Progenitor cell of endocrine pancreas (in vitro differentiated cells): ENCODE results near the gene CRYZ. TPM values are rescaled to one million over a fixed set of nuclear protein-coding genes. Genes with fewer than 3 reads are reported as not detected.

Experiments
- DNase-seq: peaks from one replicate; pipeline ENCODE4 v3.0.0; 2021; ENCODE audit warnings: low spot score; ENCODE audit not compliant: unreplicated experiment
- H3K27ac Mint-ChIP-seq: 2 replicates; pipeline ENCODE4 v1.8.0; 2021; ENCODE audit warnings: mild to moderate bottlenecking, moderate library complexity, mixed read lengths
- H3K27me3 Mint-ChIP-seq: 2 replicates; pipeline ENCODE4 v1.8.0; 2021; ENCODE audit warnings: mixed read lengths
- H3K36me3 Mint-ChIP-seq: 2 replicates; pipeline ENCODE4 v1.8.0; 2022; ENCODE audit warnings: mixed read lengths; ENCODE audit not compliant: insufficient read depth
- H3K4me1 Mint-ChIP-seq: 2 replicates; pipeline ENCODE4 v1.8.0; 2021; ENCODE audit warnings: low read depth, mixed read lengths
- H3K4me3 Mint-ChIP-seq: 2 replicates; pipeline ENCODE4 v1.8.0; 2021; ENCODE audit warnings: low read depth, mild to moderate bottlenecking, moderate library complexity, mixed read lengths
- H3K9me3 Mint-ChIP-seq: 2 replicates; pipeline ENCODE4 v1.8.0; 2021; ENCODE audit warnings: low read depth, mixed read lengths
- total RNA-seq: library from RNA; stranded (reverse); gene quantifications from 2 replicates; pipeline ENCODE4 v1.2.1, GENCODE V29; 2021
- TF ChIP-seq, protein P1 (sequence below): fragments of 200-600 bp; sonication (generic); IDR thresholded peaks from one replicate; pipeline ENCODE4 v1.5.0; 2021; ENCODE audit warnings: antibody characterized with exemption, mild to moderate bottlenecking; ENCODE audit not compliant: unreplicated experiment

CRYZ gene
- total RNA-seq, 1 donor from 2014 or later, result 32.5 TPM

DNA sequence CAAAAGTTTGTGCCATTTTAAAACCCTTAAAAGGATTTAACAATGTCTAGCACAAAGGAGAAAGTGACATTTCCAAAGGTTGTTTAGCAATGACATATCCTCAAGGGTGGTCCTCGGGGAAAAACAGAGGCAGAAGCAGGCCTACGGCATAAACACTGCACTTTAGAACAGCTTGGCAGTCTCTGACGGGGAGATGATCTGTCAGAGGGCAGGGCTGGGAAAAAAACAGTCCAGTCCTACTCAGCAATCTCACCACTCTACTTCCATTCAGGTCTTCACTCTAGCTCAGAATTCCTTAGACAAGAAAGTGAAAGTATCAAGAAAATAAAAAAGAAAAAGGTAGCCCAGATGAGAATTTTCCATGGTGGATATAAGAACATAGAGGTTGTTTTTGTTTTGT is 4.1 kb downstream of the CRYZ start:
- Mint-ChIP-seq H3K36me3 (peaks cover 34% of the 10 kb centered on the region), H3K4me3 (no peak overlapping the region), H3K9me3 (peaks cover 15% of the 10 kb centered on the region), H3K27me3 (no peaks in the 10 kb centered on the region), H3K4me1 (peaks cover 11% of the 10 kb centered on the region), H3K27ac (no peak overlapping the region)
- DNase-seq, result no peak
- TF ChIP-seq, protein P1, sequence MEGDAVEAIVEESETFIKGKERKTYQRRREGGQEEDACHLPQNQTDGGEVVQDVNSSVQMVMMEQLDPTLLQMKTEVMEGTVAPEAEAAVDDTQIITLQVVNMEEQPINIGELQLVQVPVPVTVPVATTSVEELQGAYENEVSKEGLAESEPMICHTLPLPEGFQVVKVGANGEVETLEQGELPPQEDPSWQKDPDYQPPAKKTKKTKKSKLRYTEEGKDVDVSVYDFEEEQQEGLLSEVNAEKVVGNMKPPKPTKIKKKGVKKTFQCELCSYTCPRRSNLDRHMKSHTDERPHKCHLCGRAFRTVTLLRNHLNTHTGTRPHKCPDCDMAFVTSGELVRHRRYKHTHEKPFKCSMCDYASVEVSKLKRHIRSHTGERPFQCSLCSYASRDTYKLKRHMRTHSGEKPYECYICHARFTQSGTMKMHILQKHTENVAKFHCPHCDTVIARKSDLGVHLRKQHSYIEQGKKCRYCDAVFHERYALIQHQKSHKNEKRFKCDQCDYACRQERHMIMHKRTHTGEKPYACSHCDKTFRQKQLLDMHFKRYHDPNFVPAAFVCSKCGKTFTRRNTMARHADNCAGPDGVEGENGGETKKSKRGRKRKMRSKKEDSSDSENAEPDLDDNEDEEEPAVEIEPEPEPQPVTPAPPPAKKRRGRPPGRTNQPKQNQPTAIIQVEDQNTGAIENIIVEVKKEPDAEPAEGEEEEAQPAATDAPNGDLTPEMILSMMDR, result no peak

DNA sequence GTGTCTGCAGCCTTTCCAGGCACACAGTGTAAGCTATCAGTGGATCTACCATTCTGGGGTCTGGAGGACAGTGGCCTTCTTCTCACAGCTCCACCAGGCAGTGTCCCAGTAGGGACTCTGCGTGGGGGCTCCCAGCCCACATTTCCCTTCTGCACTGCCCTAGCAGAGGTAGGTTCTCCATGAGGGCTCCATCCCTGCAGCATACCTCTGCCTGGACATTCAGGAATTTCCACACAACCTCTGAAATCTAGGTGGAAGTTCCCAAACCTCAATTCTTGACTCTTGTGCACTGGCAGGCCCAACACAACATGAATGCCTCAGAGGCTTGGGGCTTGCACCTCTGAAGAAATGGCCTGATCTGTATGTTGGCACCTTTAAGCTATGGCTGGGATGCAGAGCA is 6.8 kb downstream of the CRYZ start:
- TF ChIP-seq, protein P1, result no peak
- peaks cover 15% of the 10 kb centered on the region for H3K9me3 Mint-ChIP-seq

DNA sequence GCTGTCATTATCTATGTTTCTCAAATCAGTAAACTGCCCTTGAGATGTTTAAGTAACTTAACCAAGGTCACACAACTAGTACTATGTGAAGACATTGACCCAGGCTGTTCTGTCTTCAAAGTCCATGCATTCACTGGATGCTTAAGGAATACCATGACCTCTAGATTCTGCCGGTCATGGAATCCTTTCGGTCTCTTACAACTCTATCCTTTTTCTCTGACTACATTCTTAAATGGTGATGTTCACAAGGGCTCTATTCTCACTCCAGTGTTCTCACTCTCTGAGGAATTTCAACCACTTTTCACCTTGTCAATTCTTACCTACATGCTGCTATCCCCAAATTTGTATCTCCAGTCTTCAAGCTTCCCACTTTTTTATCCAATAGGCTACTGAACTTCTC is 15.2 kb downstream of the CRYZ start:
- no peaks in the 10 kb centered on the region for H3K27me3 Mint-ChIP-seq
- no peak for DNase-seq
- peaks cover 2% of the 10 kb centered on the region for H3K36me3 Mint-ChIP-seq
- H3K27ac Mint-ChIP-seq, result no peak overlapping the region
- no peak overlapping the region for H3K4me3 Mint-ChIP-seq
- H3K9me3 Mint-ChIP-seq, result no peaks in the 10 kb centered on the region
- TF ChIP-seq, protein P1, result no peak
- H3K4me1 Mint-ChIP-seq, result peaks cover 4% of the 10 kb centered on the region

More for the DNA sequence above, 6.8 kb downstream of the CRYZ start:
- DNase-seq, result no peak
- no peak overlapping the region for H3K4me3 Mint-ChIP-seq
- no peaks in the 10 kb centered on the region for H3K27me3 Mint-ChIP-seq
- peaks cover 37% of the 10 kb centered on the region for H3K36me3 Mint-ChIP-seq
- H3K4me1 Mint-ChIP-seq, result peaks cover 4% of the 10 kb centered on the region
- no peak overlapping the region for H3K27ac Mint-ChIP-seq

DNA sequence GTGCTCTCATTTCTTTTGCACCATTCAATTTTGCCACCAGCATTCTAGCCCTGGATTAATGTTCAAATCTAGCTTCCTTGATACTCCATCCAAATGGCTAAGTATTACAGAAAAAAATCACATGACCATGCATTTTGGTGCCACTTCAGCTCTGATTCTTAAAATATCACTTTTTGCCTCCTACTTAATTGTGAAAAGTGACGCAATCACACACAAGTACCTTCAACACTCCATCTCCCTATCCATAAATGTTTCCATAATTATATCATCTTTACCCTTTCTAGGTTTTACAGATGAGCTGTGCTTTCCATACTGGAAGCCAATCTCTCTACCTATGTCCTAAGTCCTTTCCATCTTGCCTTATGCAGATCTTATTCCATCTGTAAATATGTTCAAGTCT is 16.0 kb downstream of the CRYZ start:
- Mint-ChIP-seq H3K4me1 (peaks cover 4% of the 10 kb centered on the region), H3K36me3 (peaks cover under 1% of the 10 kb centered on the region), H3K4me3 (no peak overlapping the region), H3K27ac (no peak overlapping the region), H3K27me3 (no peaks in the 10 kb centered on the region), H3K9me3 (no peaks in the 10 kb centered on the region)
- DNase-seq, result no peak
- TF ChIP-seq, protein P1, result no peak

DNA sequence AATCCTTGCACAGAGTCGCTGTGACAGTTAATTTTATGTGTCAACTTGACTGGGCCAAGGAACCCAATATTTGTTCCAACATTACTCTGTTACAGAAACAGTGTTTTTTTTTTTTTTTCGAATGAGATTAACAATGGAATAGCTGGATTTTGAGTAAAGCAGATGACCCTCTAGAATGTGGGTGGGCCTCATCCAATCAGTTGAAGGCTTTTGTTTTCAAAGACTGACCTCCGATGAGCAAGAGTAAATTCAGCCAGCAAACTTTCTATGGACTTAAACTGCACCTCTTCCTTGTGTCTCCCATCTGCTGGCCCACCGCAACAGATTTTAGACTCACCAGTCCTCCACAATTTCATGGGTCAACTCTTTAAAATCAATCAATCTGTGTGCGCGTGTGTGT is 17.0 kb downstream of the CRYZ start:
- TF ChIP-seq, protein P1, result no peak
- no peak for DNase-seq
- Mint-ChIP-seq H3K27me3 (no peaks in the 10 kb centered on the region), H3K4me3 (no peak overlapping the region), H3K27ac (no peak overlapping the region), H3K36me3 (peaks cover 3% of the 10 kb centered on the region), H3K4me1 (peaks cover 4% of the 10 kb centered on the region), H3K9me3 (no peaks in the 10 kb centered on the region)
